Hepatocyte (in vitro differentiated cells): ENCODE data around the gene USP2.

ENCODE experiments used
- CTCF ChIP-seq: fragments of 200-600 bp; sonication (generic); IDR thresholded peaks from 2 replicates; pipeline ENCODE4 v1.5.1; 2016; ENCODE audit warnings: antibody characterized with exemption, mild to moderate bottlenecking; ENCODE audit not compliant: poor library complexity
- EZH2 ChIP-seq: fragments of 200-600 bp; sonication (generic); IDR thresholded peaks from 2 replicates; pipeline ENCODE4 v1.6.1; 2016; ENCODE audit warnings: antibody characterized with exemption, mild to moderate bottlenecking, borderline replicate concordance
- EZH2phosphoT487 ChIP-seq: fragments of 200-600 bp; sonication (generic); IDR thresholded peaks from one replicate; pipeline ENCODE4 v1.6.1; 2018; ENCODE audit warnings: antibody characterized with exemption, mild to moderate bottlenecking, low read depth, moderate library complexity; ENCODE audit not compliant: unreplicated experiment, severe bottlenecking

- TF ChIP-seq EZH2 (no peak), EZH2phosphoT487 (no peak), CTCF (no peak)
Measured at GRCh38 chr11:119406005-119406404, 24.5 kb upstream of the USP2 start.
